NCI-H82 treated with DMSO at 0.1 percent for 48 hours (cell line): ENCODE data around the gene PARP16.
A peak's percentile ranks its signal among the peaks of the same experiment; 100 is the strongest.

ENCODE experiments used
- DNase-seq: peaks from one replicate; lab custom pipeline; 2025; ENCODE audit not compliant: unreplicated experiment; lab: John Stamatoyannopoulos, UW

Gene PARP16

GRCh38 chr15:65286704-65287519 is at the start of gene PARP16:
TSS of gene PARP16 (minus strand) at chr15:65286883. CDS start at chr15:65286426, 457 bp downstream.
- DNase-seq, result peak; percentile 87

GRCh38 chr15:65335278-65336055 is 48.8 kb upstream of the PARP16 start:
- no peak for DNase-seq

- DNase-seq, result no peak
These were observed 48.0 kb upstream of the PARP16 start for GRCh38 chr15:65334586-65335231.

GRCh38 chr15:65333856-65334255 is 47.2 kb upstream of the PARP16 start:
- DNase-seq, result peak; percentile 79

- no peak for DNase-seq
These were observed 46.6 kb upstream of the PARP16 start for GRCh38 chr15:65333148-65333820.

- DNase-seq, result no peak
These were observed 45.9 kb upstream of the PARP16 start for GRCh38 chr15:65332391-65333147.

- no peak for DNase-seq
These were observed 45.1 kb upstream of the PARP16 start for GRCh38 chr15:65331811-65332210.

GRCh38 chr15:65330934-65331645 is 44.4 kb upstream of the PARP16 start:
- DNase-seq, result no peak

GRCh38 chr15:65329984-65330735 is 43.5 kb upstream of the PARP16 start:
- no peak for DNase-seq

- DNase-seq, result no peak
These were observed 42.8 kb upstream of the PARP16 start for GRCh38 chr15:65329288-65329983.

- no peak for DNase-seq
These were observed 42.0 kb upstream of the PARP16 start for GRCh38 chr15:65328506-65329287.

- DNase-seq, result no peak
These were observed 41.1 kb upstream of the PARP16 start for GRCh38 chr15:65327651-65328393.

GRCh38 chr15:65326818-65327217 is 40.1 kb upstream of the PARP16 start:
- DNase-seq, result no peak

- DNase-seq, result no peak
These were observed 39.4 kb upstream of the PARP16 start for GRCh38 chr15:65326117-65326526.

GRCh38 chr15:65323071-65323511 is 36.4 kb upstream of the PARP16 start:
- peak; percentile 23 for DNase-seq

GRCh38 chr15:65318870-65319356 is 32.2 kb upstream of the PARP16 start:
- peak; percentile 68 for DNase-seq
